HCT116 (cell line): ENCODE data around the gene C15orf39. TPM values are rescaled to one million over a fixed set of nuclear protein-coding genes. Genes with fewer than 3 reads are reported as not detected.

Experiments
- ATAC-seq: fragments of 200-7000 bp; cut with Tn5 transposase; 2 replicates; pipeline ENCODE4 v1.9.1; 2020; ENCODE audit warnings: mild to moderate bottlenecking, moderate library complexity
- BruUV-seq: library from RNA; stranded (reverse); fragments of 400-500 nt; replicated peaks from 2 replicates; lab custom pipeline; 2021; lab: Mats Ljungman, UMichigan
- CTCF ChIA-PET: fragments of 300-600 bp; sonication (Branson Sonifier 250); formaldehyde crosslinking; loops from one replicate; lab custom pipeline; 2021; ENCODE audit warnings: antibody characterized with exemption; lab: Charles Lee
- POLR2A ChIA-PET: fragments of 300-600, 350-600 bp; sonication (Branson Sonifier 250); formaldehyde crosslinking; loops from one replicate; lab custom pipeline; 2021; ENCODE audit warnings: antibody characterized with exemption; lab: Charles Lee
- RAD21 ChIA-PET, 2 experiments: fragments of 300-600 bp; sonication (Branson Sonifier 250); formaldehyde crosslinking; loops; one replicate each; lab custom pipeline; 2023; ENCODE audit warnings: low total read pairs in 2 of 2; ENCODE audit not compliant: uncharacterized antibody in 2 of 2, unreplicated experiment in 2 of 2, low non-redundant PET in 1 of 2; lab: Charles Lee
- DNase-seq: peaks from one replicate; pipeline ENCODE4 v3.0.0-alpha.2; 2010; ENCODE audit warnings: low read depth, low spot score
- H2AFZ ChIP-seq: fragments of 200-600 bp; shearing (Covaris generic), sonication (generic); 2 replicates; pipeline ENCODE4 v1.6.1; 2017; ENCODE audit warnings: low read depth, mixed run types, mixed read lengths, antibody characterized with exemption, low read length; ENCODE audit not compliant: poor library complexity, severe bottlenecking
- H3K27ac ChIP-seq: 2 replicates; pipeline ENCODE4 v1.5.1; 2012; ENCODE audit warnings: low read depth, low read length
- H3K27me3 ChIP-seq: fragments of 200-600 bp; sonication (generic); 2 replicates; pipeline ENCODE4 v1.6.1; 2016; ENCODE audit warnings: mixed run types, low read length, mixed read lengths; ENCODE audit not compliant: insufficient read depth
- H3K36me3 ChIP-seq, 2 experiments: fragments of 200-500 bp in 1 of 2; fragments of 200-600 bp in 1 of 2; sonication (Bioruptor generic) in 1 of 2; sonication (generic) in 1 of 2; 2 replicates each; pipeline versions ENCODE4 v1.5.1 to v1.6.1; 2014 to 2016; ENCODE audit warnings: low read length in 2 of 2, inconsistent platforms in 1 of 2, mixed read lengths in 1 of 2, mixed run types in 1 of 2; ENCODE audit not compliant: insufficient read depth in 2 of 2, control insufficient read depth in 1 of 2
- H3K4me1 ChIP-seq, 2 experiments: fragments of 200-600 bp in 1 of 2; sonication (generic) in 1 of 2; 2 replicates each; pipeline versions ENCODE4 v1.5.1 to v1.6.1; 2012 to 2017; ENCODE audit warnings: low read length in 2 of 2, inconsistent platforms in 1 of 2, mild to moderate bottlenecking in 1 of 2, mixed read lengths in 1 of 2, mixed run types in 1 of 2, moderate library complexity in 1 of 2; ENCODE audit not compliant: insufficient read depth in 2 of 2, control insufficient read depth in 1 of 2
- H3K4me2 ChIP-seq: fragments of 200-600 bp; sonication (generic); 2 replicates; pipeline ENCODE4 v1.6.1; 2017; ENCODE audit warnings: mixed run types, low read length, mixed read lengths
- H3K4me3 ChIP-seq, 2 experiments: fragments of 200-600 bp in 1 of 2; sonication (generic) in 1 of 2; replicated peaks in 1 of 2; 2 replicates each; pipeline ENCODE4 v1.5.1; 2011 to 2016; ENCODE audit warnings: low read length in 2 of 2, control low read depth in 1 of 2, low read depth in 1 of 2, mild to moderate bottlenecking in 1 of 2, mixed read lengths in 1 of 2, mixed run types in 1 of 2
- H3K79me2 ChIP-seq: fragments of 200-600 bp; sonication (generic); 2 replicates; pipeline ENCODE4 v1.6.1; 2017; ENCODE audit warnings: mild to moderate bottlenecking, mixed run types, low read length, moderate library complexity, mixed read lengths; ENCODE audit not compliant: insufficient read depth
- H3K9ac ChIP-seq: fragments of 200-600 bp; sonication (generic); 2 replicates; pipeline ENCODE4 v1.6.1; 2016; ENCODE audit warnings: low read length, mixed read lengths
- H3K9me2 ChIP-seq: fragments of 200-600 bp; sonication (generic), shearing (Covaris generic); 2 replicates; pipeline ENCODE4 v1.6.1; 2017; ENCODE audit warnings: mixed run types, mild to moderate bottlenecking, moderate library complexity; ENCODE audit not compliant: insufficient read depth
- H3K9me3 ChIP-seq, 2 experiments: fragments of 200-500 bp in 1 of 2; fragments of 200-600 bp in 1 of 2; sonication (Bioruptor generic) in 1 of 2; sonication (generic) in 1 of 2; 2 replicates each; pipeline ENCODE4 v1.6.1; 2014 to 2017; ENCODE audit warnings: low read length in 2 of 2, mixed read lengths in 2 of 2, inconsistent platforms in 1 of 2, low read depth in 1 of 2, mild to moderate bottlenecking in 1 of 2, mixed run types in 1 of 2, moderate library complexity in 1 of 2; ENCODE audit not compliant: control insufficient read depth in 1 of 2, insufficient read depth in 1 of 2
- H4K20me1 ChIP-seq: fragments of 200-600 bp; sonication (generic), shearing (Covaris generic); 2 replicates; pipeline ENCODE4 v1.6.1; 2017; ENCODE audit warnings: mixed run types, mild to moderate bottlenecking, moderate library complexity; ENCODE audit not compliant: insufficient read depth
- CTCF ChIP-seq, 3 experiments: fragments of 200-600 bp in 1 of 3; sonication (generic) in 1 of 3; IDR thresholded peaks in 2 of 3; conservative IDR thresholded peaks in 1 of 3; 2 replicates each; pipeline ENCODE4 v1.5.1; 2012 to 2017; ENCODE audit warnings: low read depth in 2 of 3, low read length in 2 of 3, antibody characterized with exemption in 1 of 3, borderline replicate concordance in 1 of 3, control low read depth in 1 of 3, mild to moderate bottlenecking in 1 of 3, mixed read lengths in 1 of 3, mixed run types in 1 of 3, moderate library complexity in 1 of 3; ENCODE audit not compliant: insufficient read depth in 1 of 3
- EGR1 ChIP-seq: IDR thresholded peaks from 2 replicates; pipeline ENCODE4 v1.6.1; 2012; ENCODE audit warnings: low read depth
- ELF1 ChIP-seq: IDR thresholded peaks from 2 replicates; pipeline ENCODE4 v1.6.1; 2012; ENCODE audit warnings: low read depth, borderline replicate concordance
- EZH2 ChIP-seq: fragments of 200-600 bp; sonication (generic); IDR thresholded peaks from 2 replicates; pipeline ENCODE4 v1.6.1; 2017; ENCODE audit warnings: antibody characterized with exemption, mixed run types
- MAX ChIP-seq: IDR thresholded peaks from 2 replicates; pipeline ENCODE4 v1.6.1; 2012
- RAD21 ChIP-seq: IDR thresholded peaks from 2 replicates; pipeline ENCODE4 v1.6.1; 2012; ENCODE audit warnings: low read depth, mild to moderate bottlenecking
- SIN3A ChIP-seq: IDR thresholded peaks from 2 replicates; pipeline ENCODE4 v1.6.1; 2012; ENCODE audit warnings: low read depth
- SRF ChIP-seq: IDR thresholded peaks from 2 replicates; pipeline ENCODE4 v1.6.1; 2012; ENCODE audit warnings: low read depth
- TCF7L2 ChIP-seq: IDR thresholded peaks from 2 replicates; pipeline ENCODE4 v1.7.0; 2011; ENCODE audit warnings: borderline replicate concordance, inconsistent platforms; ENCODE audit not compliant: insufficient read depth, insufficient read length; ENCODE audit errors: extremely low read depth
- YY1 ChIP-seq: IDR thresholded peaks from 2 replicates; pipeline ENCODE4 v1.6.1; 2011; ENCODE audit warnings: low read length, low read depth, moderate library complexity, mild to moderate bottlenecking; ENCODE audit not compliant: insufficient replicate concordance; ENCODE audit errors: extremely low read depth
- ZNF274 ChIP-seq: fragments of 200-500 bp; sonication (Bioruptor generic); IDR thresholded peaks from 2 replicates; pipeline ENCODE4 v1.6.1; 2014; ENCODE audit warnings: mild to moderate bottlenecking, low read depth, low read length, inconsistent platforms
- intact Hi-C: fragments of 100-400 bp; cut with micrococcal nuclease; formaldehyde crosslinking; loops from 2 replicates; pipeline ENCODE4 v1.10.0; 2022
- total RNA-seq: library from RNA; stranded (reverse); gene quantifications from one replicate; pipeline ENCODE4 v1.2.1, GENCODE V29; 2021; ENCODE audit not compliant: unreplicated experiment
- TF ChIP-seq, protein P1 (sequence below): IDR thresholded peaks from 2 replicates; pipeline ENCODE4 v1.6.1; 2012; ENCODE audit warnings: low read depth
- TF ChIP-seq, protein P2 (sequence below): IDR thresholded peaks from 2 replicates; pipeline ENCODE4 v1.6.1; 2012

The C15orf39 gene
- total RNA-seq, 1 experiment from 2014 or later, result 29.3 TPM

GRCh38 chr15:75227663-75228280 is 26.1 kb downstream of the C15orf39 start:
- POLR2A ChIA-PET, result no interaction called here
- no peak overlapping the region for H3K4me3 ChIP-seq
- DNase-seq (no peak), ATAC-seq (no peak)
- BruUV-seq, result no TSS peak
- CTCF ChIA-PET, result no interaction called here
- no peak overlapping the region for H3K9ac ChIP-seq
- no peak for TF ChIP-seq ELF1
- TF ChIP-seq, protein P1, sequence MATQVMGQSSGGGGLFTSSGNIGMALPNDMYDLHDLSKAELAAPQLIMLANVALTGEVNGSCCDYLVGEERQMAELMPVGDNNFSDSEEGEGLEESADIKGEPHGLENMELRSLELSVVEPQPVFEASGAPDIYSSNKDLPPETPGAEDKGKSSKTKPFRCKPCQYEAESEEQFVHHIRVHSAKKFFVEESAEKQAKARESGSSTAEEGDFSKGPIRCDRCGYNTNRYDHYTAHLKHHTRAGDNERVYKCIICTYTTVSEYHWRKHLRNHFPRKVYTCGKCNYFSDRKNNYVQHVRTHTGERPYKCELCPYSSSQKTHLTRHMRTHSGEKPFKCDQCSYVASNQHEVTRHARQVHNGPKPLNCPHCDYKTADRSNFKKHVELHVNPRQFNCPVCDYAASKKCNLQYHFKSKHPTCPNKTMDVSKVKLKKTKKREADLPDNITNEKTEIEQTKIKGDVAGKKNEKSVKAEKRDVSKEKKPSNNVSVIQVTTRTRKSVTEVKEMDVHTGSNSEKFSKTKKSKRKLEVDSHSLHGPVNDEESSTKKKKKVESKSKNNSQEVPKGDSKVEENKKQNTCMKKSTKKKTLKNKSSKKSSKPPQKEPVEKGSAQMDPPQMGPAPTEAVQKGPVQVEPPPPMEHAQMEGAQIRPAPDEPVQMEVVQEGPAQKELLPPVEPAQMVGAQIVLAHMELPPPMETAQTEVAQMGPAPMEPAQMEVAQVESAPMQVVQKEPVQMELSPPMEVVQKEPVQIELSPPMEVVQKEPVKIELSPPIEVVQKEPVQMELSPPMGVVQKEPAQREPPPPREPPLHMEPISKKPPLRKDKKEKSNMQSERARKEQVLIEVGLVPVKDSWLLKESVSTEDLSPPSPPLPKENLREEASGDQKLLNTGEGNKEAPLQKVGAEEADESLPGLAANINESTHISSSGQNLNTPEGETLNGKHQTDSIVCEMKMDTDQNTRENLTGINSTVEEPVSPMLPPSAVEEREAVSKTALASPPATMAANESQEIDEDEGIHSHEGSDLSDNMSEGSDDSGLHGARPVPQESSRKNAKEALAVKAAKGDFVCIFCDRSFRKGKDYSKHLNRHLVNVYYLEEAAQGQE, result no peak
- no peak for TF ChIP-seq EGR1
- no peak for TF ChIP-seq RAD21
- no peak for TF ChIP-seq TCF7L2
- TF ChIP-seq CTCF (IDR thresholded peaks at IDR 0.05 in 2 of 3, conservative IDR thresholded peaks at IDR 0.05 in 1 of 3; ENCODE audit: borderline replicate concordance in 1 of 3, insufficient read depth in 1 of 3, low read depth in 2 of 3, low read length in 2 of 3), result no peak
- no peak for TF ChIP-seq MAX
- no peak for TF ChIP-seq SRF
- TF ChIP-seq YY1, result no peak
- TF ChIP-seq EZH2, result no peak
- TF ChIP-seq ZNF274, result no peak
- TF ChIP-seq SIN3A, result no peak
- TF ChIP-seq, protein P2, sequence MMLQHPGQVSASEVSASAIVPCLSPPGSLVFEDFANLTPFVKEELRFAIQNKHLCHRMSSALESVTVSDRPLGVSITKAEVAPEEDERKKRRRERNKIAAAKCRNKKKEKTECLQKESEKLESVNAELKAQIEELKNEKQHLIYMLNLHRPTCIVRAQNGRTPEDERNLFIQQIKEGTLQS, result no peak
- H3K27me3 ChIP-seq, result no peaks in the 10 kb centered on the region
- intact Hi-C loops, result no loop called here
- RAD21 ChIA-PET, result no interaction called here
- no peaks in the 10 kb centered on the region for H4K20me1 ChIP-seq
- H3K4me2 ChIP-seq, result no peak overlapping the region
- no peaks in the 10 kb centered on the region for H3K79me2 ChIP-seq
- H3K4me1 ChIP-seq, result no peaks in the 10 kb centered on the region
- H2AFZ ChIP-seq, result no peak overlapping the region
- H3K27ac ChIP-seq, result no peak overlapping the region
- no peaks in the 10 kb centered on the region for H3K36me3 ChIP-seq
- H3K9me3 ChIP-seq, result no peaks in the 10 kb centered on the region
- H3K9me2 ChIP-seq, result no peaks in the 10 kb centered on the region
